GM23248 (cell line): Measurements from ENCODE around the gene ANXA11.

ENCODE experiments used
- EZH2 ChIP-seq: fragments of 200-600 bp; sonication (generic); IDR thresholded peaks from 2 replicates; pipeline ENCODE4 v1.6.1; 2018; ENCODE audit warnings: antibody characterized with exemption, mild to moderate bottlenecking; ENCODE audit not compliant: insufficient read depth, poor library complexity, severe bottlenecking
- EZH2phosphoT487 ChIP-seq: fragments of 200-600 bp; sonication (generic); IDR thresholded peaks from 2 replicates; pipeline ENCODE4 v1.6.1; 2018; ENCODE audit warnings: antibody characterized with exemption, moderate library complexity, mild to moderate bottlenecking, low read depth; ENCODE audit not compliant: insufficient read depth

DNA sequence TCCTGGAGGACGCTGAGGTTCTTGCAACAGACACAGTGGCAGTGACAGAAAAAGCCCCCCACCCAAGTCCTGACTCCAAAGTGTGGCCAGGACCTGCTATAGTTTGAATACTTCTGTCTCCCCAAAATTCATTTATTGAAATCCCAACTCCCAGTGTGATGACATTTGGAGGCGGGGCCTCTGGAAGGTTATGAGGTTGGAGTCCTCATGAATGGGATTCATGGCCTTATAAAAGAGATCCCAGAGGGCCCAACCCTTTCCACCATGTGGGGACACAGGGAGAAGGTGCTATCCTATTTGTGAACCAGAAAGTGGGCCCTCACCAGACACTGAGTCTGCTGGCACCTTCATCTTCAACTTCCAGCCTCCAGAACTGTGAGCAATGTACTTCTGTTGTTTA, 18.3 kb downstream of the ANXA11 start:
- TF ChIP-seq EZH2: no peak
- no peak for TF ChIP-seq EZH2phosphoT487
